SW 1271 (cell line): ENCODE data around the gene RUNDC3A.
"Not testable (repeated sequence)": the region's sequence is repeated elsewhere in the genome, so short reads cannot be mapped to it uniquely, and the experiment has no call there.

Experiments
- DNase-seq, 2 experiments: peaks; one replicate each; lab custom pipeline; 2025; lab: John Stamatoyannopoulos, UW

The RUNDC3A gene

GRCh38 chr17:44343510-44344209 lies 35.3 kb downstream of the RUNDC3A start:
- no peak for DNase-seq

- peak; percentile 97 to 99 for DNase-seq
Measured at GRCh38 chr17:44344939-44345453, 36.6 kb downstream of the RUNDC3A start, which contains the start of gene GRN. GRN (plus strand) TSS chr17:44345302; CDS start chr17:44349165, 3,863 bp downstream.

GRCh38 chr17:44345454-44346026 lies 37.1 kb downstream of the RUNDC3A start:
- peak; percentile 49 to 70 for DNase-seq

GRCh38 chr17:44346064-44346844 lies 37.9 kb downstream of the RUNDC3A start:
- DNase-seq = no peak

DNA sequence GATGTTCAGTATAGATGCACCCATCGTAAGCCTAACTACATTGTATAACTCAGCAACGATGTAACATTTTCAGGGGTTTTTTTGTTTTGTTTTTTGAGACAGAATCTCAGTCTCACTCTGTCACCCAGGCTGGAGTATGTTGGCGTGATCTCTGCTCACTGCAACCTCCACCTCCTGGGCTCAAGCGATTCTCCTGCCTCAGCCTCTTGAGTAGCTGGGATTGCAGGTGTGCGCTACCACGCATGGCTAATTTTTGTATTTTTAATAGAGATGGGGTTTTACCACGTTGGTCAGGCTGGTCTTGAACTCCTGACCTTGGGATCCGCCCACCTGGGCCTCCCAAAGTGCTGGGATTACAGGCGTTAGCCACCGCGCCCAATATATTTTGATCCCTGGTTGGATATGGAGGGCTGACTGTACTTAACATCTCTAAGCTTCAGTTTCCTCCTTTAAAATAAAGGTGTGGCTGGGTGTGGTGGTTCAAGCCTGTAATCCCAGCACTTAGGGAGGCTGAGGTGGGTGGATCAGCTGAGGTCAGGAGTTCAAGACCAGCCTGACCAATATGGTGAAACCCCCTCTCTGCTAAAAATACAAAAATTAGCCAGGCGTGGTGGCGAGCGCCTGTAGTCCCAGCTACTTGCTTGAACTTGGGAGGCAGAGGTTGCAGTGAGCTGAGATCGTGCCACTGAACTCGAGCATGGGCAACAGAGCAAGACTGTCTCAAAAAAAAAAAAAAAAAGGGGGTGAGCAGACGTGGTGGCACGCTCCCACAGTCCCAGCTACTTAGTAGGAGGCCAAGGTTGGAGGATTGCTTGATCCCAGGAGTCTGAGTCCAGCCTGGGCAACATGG lies 39.0 kb downstream of the RUNDC3A start:
- not testable (repeated sequence) for DNase-seq

DNA sequence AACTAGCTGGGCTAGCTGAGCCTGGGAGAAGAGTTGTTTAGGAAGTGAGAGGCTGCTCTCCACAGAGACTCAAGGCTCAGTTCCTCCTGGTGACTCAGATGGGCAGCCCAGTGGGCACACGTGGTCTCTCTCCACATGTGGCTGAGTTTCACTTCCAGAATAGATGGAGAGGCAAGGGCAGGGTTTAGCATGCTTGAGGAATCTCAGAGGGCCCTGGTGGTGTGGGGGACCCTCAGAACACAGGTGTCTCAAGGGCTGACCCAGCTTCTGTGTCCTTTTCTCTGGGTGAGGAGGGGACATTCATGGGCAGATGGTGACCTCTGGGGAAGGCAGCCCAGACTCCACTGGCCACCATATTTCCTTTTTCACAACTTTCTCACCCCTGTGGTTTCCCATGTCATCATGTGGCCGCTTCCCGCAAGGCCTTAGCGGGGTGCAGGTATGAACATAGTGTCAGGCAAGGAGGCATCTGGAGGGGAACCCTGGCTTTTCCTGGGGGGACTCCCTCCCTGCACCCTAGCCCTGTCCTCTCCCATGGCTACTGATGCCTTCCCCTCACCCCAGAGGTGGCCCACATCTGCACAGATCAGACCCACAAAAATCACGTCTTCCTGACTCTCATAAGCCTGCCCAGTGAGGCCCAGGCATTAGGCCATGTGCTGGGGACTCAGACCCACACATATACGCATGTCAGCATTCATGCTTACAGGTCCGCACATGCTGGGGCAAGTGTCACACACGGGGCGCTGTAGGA lies 40.0 kb downstream of the RUNDC3A start:
- no peak for DNase-seq

DNA sequence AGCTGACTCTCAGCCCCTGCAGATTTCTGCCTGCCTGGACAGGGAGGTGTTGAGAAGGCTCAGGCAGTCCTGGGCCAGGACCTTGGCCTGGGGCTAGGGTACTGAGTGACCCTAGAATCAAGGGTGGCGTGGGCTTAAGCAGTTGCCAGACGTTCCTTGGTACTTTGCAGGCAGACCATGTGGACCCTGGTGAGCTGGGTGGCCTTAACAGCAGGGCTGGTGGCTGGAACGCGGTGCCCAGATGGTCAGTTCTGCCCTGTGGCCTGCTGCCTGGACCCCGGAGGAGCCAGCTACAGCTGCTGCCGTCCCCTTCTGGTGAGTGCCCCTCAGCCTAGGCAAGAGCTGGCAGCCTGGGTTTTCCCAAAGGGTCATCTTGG lies 40.6 kb downstream of the RUNDC3A start:
- DNase-seq = no peak

- DNase-seq = no peak
Measured at GRCh38 chr17:44349553-44350070, 41.2 kb downstream of the RUNDC3A start.

DNA sequence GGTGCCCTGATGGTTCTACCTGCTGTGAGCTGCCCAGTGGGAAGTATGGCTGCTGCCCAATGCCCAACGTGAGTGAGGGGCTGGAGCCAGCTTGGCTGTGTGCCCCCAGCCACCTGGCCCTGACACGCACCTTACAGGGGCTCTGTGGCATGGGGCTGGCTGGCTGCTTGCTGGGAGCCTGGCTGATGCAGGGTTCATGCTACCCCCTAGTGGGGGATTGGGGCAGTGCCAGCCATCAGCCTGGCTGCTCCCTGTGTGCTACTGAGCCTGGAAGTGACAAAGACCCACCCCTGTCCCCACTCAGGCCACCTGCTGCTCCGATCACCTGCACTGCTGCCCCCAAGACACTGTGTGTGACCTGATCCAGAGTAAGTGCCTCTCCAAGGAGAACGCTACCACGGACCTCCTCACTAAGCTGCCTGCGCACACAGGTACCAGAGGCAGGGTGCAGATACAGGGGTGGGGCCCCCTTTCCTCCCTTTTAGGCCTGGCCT lies 42.4 kb downstream of the RUNDC3A start:
- DNase-seq = peak in 1 of 2 experiments; percentile 35

- DNase-seq = no peak
Measured at GRCh38 chr17:44351464-44351863, 43.1 kb downstream of the RUNDC3A start.

DNA sequence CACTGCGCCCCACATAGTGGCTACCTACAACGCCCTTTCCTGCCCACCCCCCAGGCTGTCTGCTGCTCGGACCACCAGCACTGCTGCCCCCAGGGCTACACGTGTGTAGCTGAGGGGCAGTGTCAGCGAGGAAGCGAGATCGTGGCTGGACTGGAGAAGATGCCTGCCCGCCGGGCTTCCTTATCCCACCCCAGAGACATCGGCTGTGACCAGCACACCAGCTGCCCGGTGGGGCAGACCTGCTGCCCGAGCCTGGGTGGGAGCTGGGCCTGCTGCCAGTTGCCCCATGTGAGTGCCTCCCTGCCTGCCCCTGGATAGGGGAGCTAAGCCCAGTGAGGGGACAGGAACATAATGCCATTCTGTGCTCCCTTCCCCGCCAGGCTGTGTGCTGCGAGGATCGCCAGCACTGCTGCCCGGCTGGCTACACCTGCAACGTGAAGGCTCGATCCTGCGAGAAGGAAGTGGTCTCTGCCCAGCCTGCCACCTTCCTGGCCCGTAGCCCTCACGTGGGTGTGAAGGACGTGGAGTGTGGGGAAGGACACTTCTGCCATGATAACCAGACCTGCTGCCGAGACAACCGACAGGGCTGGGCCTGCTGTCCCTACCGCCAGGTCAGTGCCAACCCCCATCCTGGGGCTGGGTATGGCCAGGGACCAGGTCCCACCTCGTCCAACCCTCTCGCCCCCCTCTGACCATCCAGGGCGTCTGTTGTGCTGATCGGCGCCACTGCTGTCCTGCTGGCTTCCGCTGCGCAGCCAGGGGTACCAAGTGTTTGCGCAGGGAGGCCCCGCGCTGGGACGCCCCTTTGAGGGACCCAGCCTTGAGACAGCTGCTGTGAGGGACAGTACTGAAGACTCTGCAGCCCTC lies 43.8 kb downstream of the RUNDC3A start:
- no peak for DNase-seq

DNA sequence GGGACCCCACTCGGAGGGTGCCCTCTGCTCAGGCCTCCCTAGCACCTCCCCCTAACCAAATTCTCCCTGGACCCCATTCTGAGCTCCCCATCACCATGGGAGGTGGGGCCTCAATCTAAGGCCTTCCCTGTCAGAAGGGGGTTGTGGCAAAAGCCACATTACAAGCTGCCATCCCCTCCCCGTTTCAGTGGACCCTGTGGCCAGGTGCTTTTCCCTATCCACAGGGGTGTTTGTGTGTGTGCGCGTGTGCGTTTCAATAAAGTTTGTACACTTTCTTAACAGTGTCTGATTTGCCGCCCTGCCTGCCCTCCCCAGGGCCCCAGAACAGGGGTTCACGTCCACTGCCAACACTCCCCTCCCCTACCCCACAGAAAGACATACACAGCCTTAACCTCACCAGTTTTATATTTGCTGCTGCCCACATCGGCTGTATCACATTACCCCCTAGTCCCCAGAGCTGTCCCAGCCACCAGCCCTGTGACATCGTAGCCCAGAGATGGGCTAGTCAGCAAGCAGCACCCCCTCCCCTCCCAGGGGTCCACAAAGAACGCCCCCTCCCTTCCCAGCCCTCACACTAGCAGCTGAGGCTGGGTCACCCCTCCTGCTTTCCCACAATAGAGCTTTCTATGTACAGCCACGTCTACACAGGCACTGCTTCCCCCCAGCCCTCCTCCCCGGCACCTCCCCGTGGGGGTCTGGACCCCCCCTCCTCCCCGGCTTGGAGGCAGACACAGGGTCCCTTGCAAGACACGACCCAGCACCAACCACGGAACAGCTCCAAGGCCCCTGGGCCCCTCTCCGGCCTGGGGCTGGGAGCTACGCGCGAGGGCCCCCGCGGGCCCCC lies 44.6 kb downstream of the RUNDC3A start:
- no peak for DNase-seq

DNA sequence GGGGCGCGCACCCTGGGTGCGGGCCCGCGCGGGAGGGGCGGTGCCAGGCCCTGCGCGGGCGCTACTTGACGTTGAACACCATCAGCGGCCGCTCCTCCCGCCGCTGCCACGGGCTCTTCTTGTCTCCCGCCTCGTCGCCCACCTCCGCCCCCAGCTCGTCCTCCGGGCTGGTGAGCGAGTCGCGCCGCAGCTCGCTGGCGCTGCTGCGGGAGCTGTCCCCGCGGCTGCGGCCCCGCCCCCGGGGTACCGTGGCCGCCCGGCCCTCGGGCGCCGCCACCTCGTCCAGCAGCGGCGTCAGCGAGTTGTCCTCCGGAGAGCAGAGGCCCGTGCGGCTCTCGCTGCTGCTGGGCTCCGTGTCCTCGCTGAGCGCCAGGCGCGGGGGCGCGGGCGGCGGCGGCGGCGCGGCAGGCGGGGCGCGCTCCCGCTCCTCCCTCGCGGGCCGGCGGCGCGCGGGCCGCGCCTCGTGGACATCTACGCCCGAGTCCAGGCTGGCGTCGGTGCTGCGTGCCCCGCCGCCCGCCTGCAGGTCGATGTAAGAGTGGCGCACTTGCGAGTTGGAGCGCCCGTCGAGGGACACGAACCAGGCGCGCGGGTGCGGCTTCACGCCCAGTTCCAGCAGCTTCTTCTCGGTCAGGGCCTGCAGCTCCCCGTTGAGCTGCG lies 45.4 kb downstream of the RUNDC3A start:
- DNase-seq = no peak

GRCh38 chr17:44354582-44355561 lies 46.5 kb downstream of the RUNDC3A start:
- no peak for DNase-seq

GRCh38 chr17:44355642-44356099 lies 47.3 kb downstream of the RUNDC3A start:
- no peak for DNase-seq

GRCh38 chr17:44356241-44356640 lies 47.8 kb downstream of the RUNDC3A start:
- no peak for DNase-seq

DNA sequence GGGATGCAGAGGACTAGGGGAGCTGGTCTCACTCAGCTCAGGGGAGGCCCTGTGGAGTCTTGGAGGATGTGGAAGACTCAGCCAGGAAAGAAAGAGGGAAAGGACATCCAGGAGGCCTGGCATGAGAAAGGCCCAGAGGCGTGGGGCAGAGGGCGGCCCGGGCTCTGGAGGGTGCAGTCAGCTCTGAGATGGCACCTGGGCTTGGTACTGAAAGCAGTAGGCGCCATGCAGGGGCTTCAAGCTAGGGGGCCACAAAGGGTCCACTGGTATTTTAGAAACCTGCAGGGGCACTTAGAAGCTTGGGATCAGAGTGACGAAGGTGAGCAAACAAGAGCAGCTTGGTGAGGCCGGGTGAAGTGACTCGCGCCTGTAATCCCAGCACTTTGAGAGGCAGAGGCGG lies 49.7 kb downstream of the RUNDC3A start:
- no peak for DNase-seq
